Mesenchymal stem cell (in vitro differentiated cells and primary cell): ENCODE data around the gene FAM98A. TPM values are rescaled to one million over a fixed set of nuclear protein-coding genes. Genes with fewer than 3 reads are reported as not detected.

Source experiments
- DNase-seq: peaks from one replicate; pipeline ENCODE4 v3.0.0-alpha.2; 2013
- H2AFZ ChIP-seq: one replicate; pipeline ENCODE4 v1.6.1; 2013; ENCODE audit warnings: low read depth, mild to moderate bottlenecking, control low read depth, inconsistent platforms, low read length, moderate library complexity
- H2AK5ac ChIP-seq: 2 replicates; pipeline ENCODE4 v1.6.1; 2013; ENCODE audit warnings: low read length, moderate library complexity, mild to moderate bottlenecking, inconsistent platforms; ENCODE audit not compliant: severe bottlenecking
- H2BK120ac ChIP-seq: one replicate; pipeline ENCODE4 v1.6.1; 2013; ENCODE audit warnings: low read depth, mild to moderate bottlenecking, inconsistent platforms, low read length, moderate library complexity
- H2BK12ac ChIP-seq, 2 experiments: one replicate each; pipeline ENCODE4 v1.6.1; 2013; ENCODE audit warnings: inconsistent platforms in 2 of 2, low read length in 2 of 2, mild to moderate bottlenecking in 2 of 2, moderate library complexity in 2 of 2, control low read depth in 1 of 2
- H2BK15ac ChIP-seq: one replicate; pipeline ENCODE4 v1.6.1; 2013; ENCODE audit warnings: mild to moderate bottlenecking, low read depth, inconsistent platforms; ENCODE audit not compliant: poor library complexity, severe bottlenecking
- H2BK5ac ChIP-seq: 2 replicates; pipeline ENCODE4 v1.6.1; 2013; ENCODE audit warnings: low read depth, mild to moderate bottlenecking, low read length, control low read depth, inconsistent platforms; ENCODE audit not compliant: poor library complexity, severe bottlenecking
- H3K14ac ChIP-seq, 2 experiments: one replicate each; pipeline ENCODE4 v1.6.1; 2013; ENCODE audit warnings: inconsistent platforms in 2 of 2, low read length in 2 of 2, control low read depth in 1 of 2, mild to moderate bottlenecking in 1 of 2, moderate library complexity in 1 of 2
- H3K18ac ChIP-seq, 2 experiments: one replicate each; pipeline ENCODE4 v1.6.1; 2013; ENCODE audit warnings: inconsistent platforms in 2 of 2, low read length in 2 of 2, control low read depth in 1 of 2, low read depth in 1 of 2, mild to moderate bottlenecking in 1 of 2
- H3K23ac ChIP-seq, 2 experiments: one replicate each; pipeline ENCODE4 v1.6.1; 2013; ENCODE audit warnings: inconsistent platforms in 2 of 2, low read length in 2 of 2, mild to moderate bottlenecking in 2 of 2, moderate library complexity in 2 of 2, control low read depth in 1 of 2
- H3K27ac ChIP-seq: 2 replicates; pipeline ENCODE4 v1.5.1; 2013; ENCODE audit warnings: mild to moderate bottlenecking, moderate library complexity, low read length, control low read depth, inconsistent platforms; ENCODE audit not compliant: poor library complexity, severe bottlenecking
- H3K27me3 ChIP-seq, 2 experiments: 2 replicates each; pipeline versions ENCODE4 v1.6.1 to v1.7.0; 2013; ENCODE audit warnings: low read length in 2 of 2, mild to moderate bottlenecking in 2 of 2, moderate library complexity in 2 of 2, control low read depth in 1 of 2, inconsistent platforms in 1 of 2; ENCODE audit not compliant: control insufficient read depth in 1 of 2, insufficient read depth in 1 of 2
- H3K36me3 ChIP-seq, 2 experiments: 2 replicates each; pipeline versions ENCODE4 v1.6.1 to v1.7.0; 2013; ENCODE audit warnings: low read length in 2 of 2, control low read depth in 1 of 2, inconsistent platforms in 1 of 2, low read depth in 1 of 2, mild to moderate bottlenecking in 1 of 2; ENCODE audit not compliant: insufficient read depth in 2 of 2, control insufficient read depth in 1 of 2
- H3K4ac ChIP-seq, 2 experiments: one replicate each; pipeline ENCODE4 v1.6.1; 2013; ENCODE audit warnings: inconsistent platforms in 2 of 2, low read length in 2 of 2, mild to moderate bottlenecking in 2 of 2, moderate library complexity in 2 of 2, control low read depth in 1 of 2, low read depth in 1 of 2
- H3K4me1 ChIP-seq: 2 replicates; pipeline ENCODE4 v1.6.1; 2013; ENCODE audit warnings: low read depth, low read length, control low read depth; ENCODE audit not compliant: control insufficient read depth, insufficient read depth
- H3K4me2 ChIP-seq: 2 replicates; pipeline ENCODE4 v1.6.1; 2013; ENCODE audit warnings: low read length, mild to moderate bottlenecking, inconsistent platforms; ENCODE audit not compliant: poor library complexity, severe bottlenecking
- H3K4me3 ChIP-seq, 2 experiments: 2 replicates each; pipeline versions ENCODE4 v1.5.1 to v1.7.0; 2013; ENCODE audit warnings: low read length in 2 of 2, mild to moderate bottlenecking in 2 of 2, control low read depth in 1 of 2, low read depth in 1 of 2; ENCODE audit not compliant: insufficient read depth in 1 of 2
- H3K79me1 ChIP-seq: replicated peaks from 2 replicates; pipeline ENCODE4 v1.6.1; 2013; ENCODE audit warnings: mild to moderate bottlenecking, control low read depth, low read length, inconsistent platforms; ENCODE audit not compliant: poor library complexity, severe bottlenecking
- H3K9ac ChIP-seq: 2 replicates; pipeline ENCODE4 v1.7.0; 2013; ENCODE audit warnings: mild to moderate bottlenecking, low read length, moderate library complexity
- H3K9me3 ChIP-seq: 2 replicates; pipeline ENCODE4 v1.7.0; 2013; ENCODE audit warnings: mild to moderate bottlenecking, low read length; ENCODE audit not compliant: control insufficient read depth
- H4K8ac ChIP-seq: one replicate; pipeline ENCODE4 v1.6.1; 2013; ENCODE audit warnings: inconsistent platforms, mild to moderate bottlenecking, low read length, moderate library complexity
- H4K91ac ChIP-seq: one replicate; pipeline ENCODE4 v1.6.1; 2013; ENCODE audit warnings: mild to moderate bottlenecking, low read length, inconsistent platforms
- WGBS: methylation state at CpG from one replicate; pipeline ENCODE4 v1.1.7; 2013; ENCODE audit warnings: mixed read lengths; 5-methylcytosine and 5-hydroxymethylcytosine counted together
- polyA plus RNA-seq, 2 experiments: library from polyadenylated mRNA; stranded (reverse); fragments of 200-250 nt; gene quantifications; one replicate each; pipeline ENCODE4 v1.2.3, GENCODE V29; 2013

FAM98A gene
- polyA plus RNA-seq (2013, experiment 1 of 2), result 93.5 TPM
- 94.2 TPM for polyA plus RNA-seq (2013, experiment 2 of 2)

DNA sequence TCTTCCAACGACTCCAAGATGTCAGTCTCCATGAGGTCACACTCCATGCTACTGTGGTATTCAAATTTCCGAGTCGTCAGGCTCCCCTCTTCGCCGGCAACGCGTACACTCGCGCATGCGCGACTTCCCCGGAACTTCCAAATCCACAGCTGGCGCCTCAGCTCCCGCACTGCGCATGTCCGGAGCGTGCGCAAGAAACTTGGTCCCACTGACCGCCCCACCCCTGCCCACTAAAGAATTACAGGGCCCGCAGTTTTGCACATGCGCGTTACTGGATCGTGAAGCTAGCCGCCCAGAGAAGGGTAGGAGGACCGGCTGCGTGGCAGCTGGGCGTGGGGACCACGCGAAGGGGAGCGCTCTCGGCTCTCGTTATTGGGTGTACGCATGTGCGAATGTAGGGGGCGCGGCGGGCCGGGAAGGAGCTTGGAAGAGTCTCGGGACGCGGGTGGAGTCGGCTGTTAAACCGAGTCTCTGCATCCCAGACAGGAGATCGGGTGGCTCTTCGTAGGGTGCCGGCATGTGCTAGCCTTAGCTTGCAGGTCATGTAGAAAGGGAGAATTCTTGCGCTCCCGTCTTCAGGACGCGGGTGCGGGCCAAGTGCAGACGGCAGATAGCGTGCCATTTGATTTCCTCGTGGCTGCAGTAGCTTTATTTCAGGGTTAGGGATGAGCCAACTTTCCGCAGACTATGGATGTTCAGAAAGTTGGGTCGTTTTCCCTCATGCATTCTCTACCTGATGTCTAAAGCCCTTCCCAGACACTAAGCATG is at the start of gene FAM98A:
Gene FAM98A (minus strand): TSS at position 125 of the 768 bp plus-strand sequence. CDS start 78 bp downstream, at position 47.
- H3K27ac ChIP-seq, result peak within 1 kb of the TSS; percentile 93
- H2AK5ac ChIP-seq, result peak within 1 kb of the TSS; percentile 68
- DNase-seq, result peak; percentile 99
- peak within 1 kb of the TSS; percentile 90 for H2BK5ac ChIP-seq
- H3K18ac ChIP-seq, result peak within 1 kb of the TSS; percentile 82 to 98
- H2BK120ac ChIP-seq, result peak within 1 kb of the TSS; percentile 27
- H4K8ac ChIP-seq, result peak within 1 kb of the TSS; percentile 93
- under 1% methylated on average over 54 of the region's 56 CpGs for WGBS
- peaks cover 0 to 9% of the 10 kb centered on the region in 2 experiments for H3K36me3 ChIP-seq
- peak within 1 kb of the TSS; percentile 87 to 89 for H3K4me3 ChIP-seq
- H3K4me2 ChIP-seq, result peak within 1 kb of the TSS; percentile 83
- peaks cover 2% of the 10 kb centered on the region for H3K79me1 ChIP-seq
- H3K9ac ChIP-seq, result peak within 1 kb of the TSS; percentile 96
- peak within 1 kb of the TSS in 1 of 2 experiments; percentile 74 for H2BK12ac ChIP-seq
- H3K4ac ChIP-seq, result peak within 1 kb of the TSS; percentile 73 to 94
- peak within 1 kb of the TSS; percentile 96 for H4K91ac ChIP-seq
- H3K14ac ChIP-seq, result peak within 1 kb of the TSS in 1 of 2 experiments; percentile 98
- H2AFZ ChIP-seq, result peak within 1 kb of the TSS; percentile 79
- H2BK15ac ChIP-seq, result no peak within 1 kb of the TSS
- H3K27me3 ChIP-seq, result no peaks in the 10 kb centered on the region
- H3K9me3 ChIP-seq, result no peaks in the 10 kb centered on the region
- H3K23ac ChIP-seq, result peak within 1 kb of the TSS in 1 of 2 experiments; percentile 75
- peaks cover 1% of the 10 kb centered on the region for H3K4me1 ChIP-seq

DNA sequence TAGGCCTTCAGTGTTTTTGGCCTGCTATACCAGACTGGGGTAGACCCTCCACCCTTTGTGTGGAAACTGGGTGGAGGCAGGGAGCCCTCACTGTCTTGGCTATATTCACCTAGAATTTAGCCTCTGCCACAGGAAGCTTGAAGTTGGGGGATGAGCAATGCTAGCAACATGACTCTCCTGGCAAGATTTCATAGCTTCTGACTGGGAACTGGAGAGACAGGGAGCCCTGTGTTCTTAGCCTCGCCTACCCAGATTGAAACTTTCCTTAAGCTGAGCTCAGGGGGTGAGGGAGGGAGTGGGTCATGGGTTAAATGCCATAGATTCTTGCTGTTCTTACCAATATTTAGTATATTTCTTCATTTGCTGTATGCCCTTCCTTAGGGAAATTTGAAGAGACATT is 46.8 kb upstream of the FAM98A start:
- Histone ChIP-seq H2BK5ac (no peak overlapping the region), H3K27ac (peak overlapping the region; percentile 33), H3K4ac (no peak overlapping the region), H3K9ac (no peak overlapping the region), H2AK5ac (no peak overlapping the region), H2BK120ac (no peak overlapping the region), H3K79me1 (no peaks in the 10 kb centered on the region), H2BK15ac (no peak overlapping the region), H3K23ac (no peak overlapping the region), H2AFZ (no peak overlapping the region), H3K4me2 (no peak overlapping the region), H3K4me1 (peaks cover 2% of the 10 kb centered on the region), H3K27me3 (no peaks in the 10 kb centered on the region), H3K9me3 (peaks cover 3% of the 10 kb centered on the region), H3K4me3 (no peak overlapping the region), H3K14ac (no peak overlapping the region), H4K91ac (no peak overlapping the region), H3K18ac (no peak overlapping the region), H3K36me3 (no peaks in the 10 kb centered on the region), H4K8ac (no peak overlapping the region), H2BK12ac (no peak overlapping the region)
- WGBS, result 83% methylated on average over 1 of the region's 1 CpG
- no peak for DNase-seq

DNA sequence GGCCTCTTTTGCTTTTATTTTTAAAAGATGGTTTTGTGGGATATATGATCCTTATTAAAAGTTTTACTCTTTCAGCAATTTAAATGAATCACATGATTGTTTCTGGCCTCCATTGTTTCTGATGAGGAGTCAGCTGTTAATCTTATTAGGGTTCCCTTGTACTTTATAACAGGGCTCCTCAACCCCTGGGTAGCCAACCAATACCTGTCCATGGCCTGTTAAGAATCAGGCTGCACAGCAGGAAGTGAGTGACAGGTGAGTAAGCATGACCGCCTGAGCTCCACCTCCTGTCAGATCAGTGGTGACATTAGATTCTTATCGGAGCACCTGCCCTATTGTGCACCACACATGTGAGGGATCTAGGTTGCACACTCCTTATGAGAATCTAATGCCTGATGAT is 45.1 kb upstream of the FAM98A start:
- Histone ChIP-seq H3K4me3 (no peak overlapping the region), H4K8ac (no peak overlapping the region), H2BK12ac (no peak overlapping the region), H3K4ac (no peak overlapping the region), H3K9me3 (peaks cover 3% of the 10 kb centered on the region), H3K9ac (no peak overlapping the region), H4K91ac (no peak overlapping the region), H3K36me3 (no peaks in the 10 kb centered on the region), H3K27me3 (no peaks in the 10 kb centered on the region), H2BK15ac (no peak overlapping the region), H3K4me1 (peaks cover 2% of the 10 kb centered on the region), H3K27ac (no peak overlapping the region), H2AFZ (no peak overlapping the region), H2BK5ac (no peak overlapping the region), H3K79me1 (no peaks in the 10 kb centered on the region), H3K4me2 (no peak overlapping the region), H3K23ac (no peak overlapping the region), H3K18ac (no peak overlapping the region), H3K14ac (no peak overlapping the region), H2AK5ac (no peak overlapping the region), H2BK120ac (no peak overlapping the region)
- no peak for DNase-seq
- WGBS, result 92% methylated on average over 2 of the region's 2 CpGs

DNA sequence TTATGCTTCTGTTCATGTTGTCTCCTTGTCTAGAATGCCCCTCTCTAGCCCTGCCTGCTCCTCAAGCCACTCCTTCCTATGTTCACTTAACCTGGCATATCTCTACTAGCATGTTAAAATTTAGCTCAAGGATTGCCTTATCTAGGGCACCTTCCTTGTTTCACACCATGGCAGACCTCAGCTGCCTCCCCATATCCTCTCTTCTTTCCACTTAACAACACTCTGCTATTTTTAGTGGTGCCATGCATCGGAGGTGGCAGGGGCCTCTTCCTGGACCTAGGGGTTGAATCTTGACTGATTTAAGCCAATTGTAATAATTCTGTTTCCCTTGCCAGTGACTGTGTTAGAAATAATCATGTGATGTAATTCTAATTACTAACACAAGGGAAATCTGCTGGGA is 36.9 kb upstream of the FAM98A start:
- no CpG with 5 or more reads among the region's 1 CpG for WGBS
- Histone ChIP-seq H2BK15ac (no peak overlapping the region), H3K4me1 (no peaks in the 10 kb centered on the region), H2BK120ac (no peak overlapping the region), H3K4me3 (no peak overlapping the region), H3K14ac (no peak overlapping the region), H4K91ac (no peak overlapping the region), H2AK5ac (no peak overlapping the region), H2BK12ac (no peak overlapping the region), H3K23ac (no peak overlapping the region), H3K9me3 (no peaks in the 10 kb centered on the region), H3K9ac (no peak overlapping the region), H3K79me1 (no peaks in the 10 kb centered on the region), H2BK5ac (no peak overlapping the region), H3K4me2 (no peak overlapping the region), H2AFZ (no peak overlapping the region), H3K36me3 (no peaks in the 10 kb centered on the region), H3K4ac (no peak overlapping the region), H4K8ac (no peak overlapping the region), H3K27me3 (no peaks in the 10 kb centered on the region), H3K18ac (no peak overlapping the region), H3K27ac (no peak overlapping the region)
- DNase-seq, result no peak
